Epithelial cell of esophagus (primary cell): ENCODE results near the gene ANKRD44.

Experiments
- DNase-seq: peaks from one replicate; pipeline ENCODE4 v3.0.0; 2010; ENCODE audit warnings: low read depth
- H3K4me3 ChIP-seq: 2 replicates; pipeline ENCODE4 v1.5.1; 2011; ENCODE audit warnings: mild to moderate bottlenecking, low read length, control low read depth
- TF ChIP-seq, protein P1 (sequence below): IDR thresholded peaks from 2 replicates; pipeline ENCODE4 v1.5.1; 2011; ENCODE audit warnings: low read depth, mild to moderate bottlenecking, low read length, control low read depth, inconsistent platforms; ENCODE audit not compliant: insufficient read depth; ENCODE audit errors: missing control alignments

The ANKRD44 gene

DNA sequence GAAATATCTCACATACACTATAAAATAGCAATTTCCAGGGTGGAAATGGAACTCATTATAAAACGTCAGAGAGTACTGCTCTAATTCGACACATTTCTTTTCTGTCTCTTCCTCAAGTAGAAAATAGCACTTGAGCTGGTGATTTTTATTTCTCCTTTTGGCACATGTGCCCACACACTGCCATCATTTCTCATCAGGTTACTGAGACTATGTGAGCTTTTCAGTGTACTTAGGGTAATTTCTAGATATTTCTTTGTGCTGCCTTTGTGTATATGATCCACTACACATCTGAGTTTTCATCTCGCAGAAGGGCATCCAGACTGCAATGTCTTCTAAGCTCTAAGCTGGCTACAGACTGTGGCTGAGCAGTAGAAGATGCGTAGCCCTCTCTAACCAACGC is 321.9 kb downstream of the ANKRD44 start:
- TF ChIP-seq, protein P1, sequence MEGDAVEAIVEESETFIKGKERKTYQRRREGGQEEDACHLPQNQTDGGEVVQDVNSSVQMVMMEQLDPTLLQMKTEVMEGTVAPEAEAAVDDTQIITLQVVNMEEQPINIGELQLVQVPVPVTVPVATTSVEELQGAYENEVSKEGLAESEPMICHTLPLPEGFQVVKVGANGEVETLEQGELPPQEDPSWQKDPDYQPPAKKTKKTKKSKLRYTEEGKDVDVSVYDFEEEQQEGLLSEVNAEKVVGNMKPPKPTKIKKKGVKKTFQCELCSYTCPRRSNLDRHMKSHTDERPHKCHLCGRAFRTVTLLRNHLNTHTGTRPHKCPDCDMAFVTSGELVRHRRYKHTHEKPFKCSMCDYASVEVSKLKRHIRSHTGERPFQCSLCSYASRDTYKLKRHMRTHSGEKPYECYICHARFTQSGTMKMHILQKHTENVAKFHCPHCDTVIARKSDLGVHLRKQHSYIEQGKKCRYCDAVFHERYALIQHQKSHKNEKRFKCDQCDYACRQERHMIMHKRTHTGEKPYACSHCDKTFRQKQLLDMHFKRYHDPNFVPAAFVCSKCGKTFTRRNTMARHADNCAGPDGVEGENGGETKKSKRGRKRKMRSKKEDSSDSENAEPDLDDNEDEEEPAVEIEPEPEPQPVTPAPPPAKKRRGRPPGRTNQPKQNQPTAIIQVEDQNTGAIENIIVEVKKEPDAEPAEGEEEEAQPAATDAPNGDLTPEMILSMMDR: no peak
- no peak overlapping the region for H3K4me3 ChIP-seq
- DNase-seq: no peak

DNA sequence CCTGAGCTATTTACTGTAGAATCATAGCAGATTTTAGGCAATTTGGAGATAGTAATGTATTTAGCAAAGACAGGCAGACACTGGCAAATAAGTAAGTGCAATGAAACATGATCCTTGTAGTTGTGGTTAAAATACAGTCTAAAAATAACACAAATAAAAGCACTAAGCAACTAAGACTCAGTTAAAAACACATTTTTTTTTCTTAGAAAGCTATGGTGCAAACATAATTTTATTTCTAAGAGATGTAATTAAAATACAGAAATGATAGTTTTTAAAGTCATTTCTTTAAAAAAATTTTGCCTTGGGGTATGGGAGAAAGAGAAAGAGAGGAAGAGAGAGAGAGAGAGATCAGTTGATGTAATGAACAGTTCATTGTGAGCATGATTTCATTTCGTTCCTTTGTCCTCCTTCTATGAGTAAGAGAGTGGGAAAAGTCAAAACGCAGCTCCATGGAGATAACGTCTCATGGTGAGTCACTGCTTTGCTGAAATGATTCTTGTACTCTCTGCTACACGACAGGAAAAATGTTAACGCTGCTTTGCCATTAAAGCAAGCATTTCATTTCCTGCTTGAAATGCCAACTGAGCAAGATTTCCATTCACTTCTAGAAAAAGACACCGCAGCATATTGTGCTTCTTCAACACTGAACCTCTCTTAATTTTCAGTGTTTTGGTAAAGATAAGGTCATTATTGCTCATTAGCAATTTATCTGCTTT is 322.8 kb downstream of the ANKRD44 start:
- TF ChIP-seq, protein P1: no peak
- H3K4me3 ChIP-seq: no peak overlapping the region
- peak; percentile 96 for DNase-seq

DNA sequence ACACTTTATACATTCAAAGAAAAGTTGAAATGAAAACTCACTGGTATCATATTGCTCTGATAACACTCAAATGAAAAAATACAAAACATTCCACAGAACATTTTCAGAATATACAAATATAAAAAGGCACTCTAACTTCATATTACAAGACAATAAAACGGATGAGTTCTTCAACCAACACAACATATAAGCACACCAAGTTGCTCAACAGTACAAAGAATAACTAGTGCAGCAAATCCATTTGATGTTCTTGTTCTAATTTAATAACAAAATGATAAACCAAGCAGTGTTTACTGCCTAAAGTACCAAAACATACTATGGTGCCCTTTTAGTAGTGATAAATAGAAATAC is 323.3 kb downstream of the ANKRD44 start:
- no peak overlapping the region for H3K4me3 ChIP-seq
- DNase-seq: peak; percentile 18
- TF ChIP-seq, protein P1: no peak

DNA sequence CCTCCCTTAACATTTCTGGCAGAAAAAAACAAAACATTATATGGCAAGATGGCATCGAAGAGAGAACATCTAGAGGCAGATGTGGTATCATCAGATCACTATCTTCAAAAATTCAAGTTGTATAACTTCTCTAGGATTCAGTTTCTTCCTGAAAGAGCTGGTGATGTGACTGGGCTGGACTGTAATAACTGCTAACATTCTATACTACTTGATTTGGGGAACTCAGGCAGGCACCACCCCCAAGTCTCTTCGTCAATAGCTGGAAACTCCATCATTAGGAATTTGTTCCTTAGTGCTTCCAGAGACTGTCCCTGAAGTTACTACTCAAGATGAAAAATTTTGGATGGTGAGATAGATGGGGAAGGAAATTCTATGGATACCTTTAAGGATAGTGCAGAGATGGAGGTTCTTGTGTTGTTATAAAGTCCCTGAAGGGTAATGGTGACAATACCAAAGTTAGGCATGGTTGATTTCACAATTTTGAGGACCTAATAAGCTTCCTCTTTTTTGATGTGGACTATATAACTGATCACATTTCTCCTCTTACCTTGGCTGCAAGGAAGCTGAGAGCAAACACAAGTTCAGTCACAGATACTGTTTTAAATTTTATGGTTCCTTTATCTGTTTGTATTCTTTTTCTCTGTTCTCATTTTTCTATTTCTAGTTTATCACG is 324.9 kb downstream of the ANKRD44 start:
- no peak overlapping the region for H3K4me3 ChIP-seq
- TF ChIP-seq, protein P1: no peak
- no peak for DNase-seq

DNA sequence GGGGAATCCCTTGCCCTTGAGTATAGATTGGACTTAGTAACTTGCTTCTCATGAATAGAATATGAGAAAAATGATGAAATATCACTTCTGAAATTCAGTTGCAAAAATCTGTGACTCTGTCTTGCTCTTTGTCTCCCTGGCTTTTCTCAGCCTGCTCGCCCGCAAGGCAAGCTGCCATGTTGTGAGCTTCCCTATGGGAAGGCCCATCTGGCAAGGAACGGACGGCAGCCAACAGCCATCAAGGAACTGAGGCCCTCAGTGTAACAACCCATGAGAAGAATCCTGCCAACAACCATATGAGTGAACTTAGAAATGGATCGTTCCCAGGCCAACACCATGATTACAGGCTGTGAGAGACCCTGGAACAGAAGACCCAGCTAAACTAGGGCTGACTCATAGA is 325.7 kb downstream of the ANKRD44 start:
- DNase-seq: no peak
- TF ChIP-seq, protein P1: no peak
- H3K4me3 ChIP-seq: no peak overlapping the region

DNA sequence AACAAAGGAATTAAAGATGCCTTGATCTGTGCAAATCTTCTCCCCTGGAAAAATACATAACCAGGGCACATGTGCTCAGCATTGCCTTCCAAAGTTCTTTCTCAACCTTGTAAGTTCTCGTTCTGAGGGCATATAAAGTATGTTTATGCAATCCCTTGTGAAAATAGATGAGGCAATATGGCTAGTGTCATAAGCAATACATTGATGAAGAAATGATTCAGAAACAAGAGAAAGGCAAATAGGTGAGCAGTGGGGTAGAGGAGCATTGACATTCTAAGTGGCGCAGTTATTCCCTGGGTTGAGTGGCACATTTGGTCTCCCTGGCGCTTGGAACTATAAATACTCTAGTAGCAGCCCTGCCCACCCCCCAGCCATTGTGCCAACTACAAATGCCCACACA is 326.6 kb downstream of the ANKRD44 start:
- no peak overlapping the region for H3K4me3 ChIP-seq
- TF ChIP-seq, protein P1: no peak
- peak; percentile 77 for DNase-seq

DNA sequence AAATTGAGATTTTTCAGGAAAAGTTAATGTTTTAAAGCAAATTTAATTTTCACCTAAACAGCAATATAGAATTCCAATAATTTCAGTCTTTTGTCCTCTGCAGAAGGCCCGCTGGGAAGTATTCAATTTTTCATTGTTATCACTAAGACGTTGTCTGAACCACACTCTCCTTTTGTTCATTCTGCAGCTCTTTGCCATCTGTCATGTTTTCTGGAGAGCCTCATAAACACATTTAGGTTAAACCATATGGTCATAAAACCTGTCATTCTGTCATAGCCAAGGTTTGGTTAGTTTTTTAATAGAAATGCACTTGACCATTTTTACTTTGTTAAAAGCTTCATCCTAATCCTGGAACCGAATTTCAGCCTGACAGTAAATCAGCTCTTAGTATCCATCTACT is 330.1 kb downstream of the ANKRD44 start:
- TF ChIP-seq, protein P1: no peak
- DNase-seq: no peak
- no peak overlapping the region for H3K4me3 ChIP-seq
